ENCODE data around the gene PRELID2.

GRCh38 chr5:145762833-145763232 lies 72.3 kb downstream of the PRELID2 start:
- no peak for TF ChIP-seq CTCF (IDR thresholded peaks at IDR 0.05 in 8 of 11, conservative IDR thresholded peaks at IDR 0.05 in 3 of 11)
- no peak for TF ChIP-seq POLR2AphosphoS5 (IDR thresholded peaks at IDR 0.05)
